GM13976 (cell line): Measurements from ENCODE around the gene RGR.

Experiments used
- DNase-seq: peaks from one replicate; pipeline ENCODE4 v3.0.0; 2012; ENCODE audit warnings: low spot score
- CTCF ChIP-seq: IDR thresholded peaks from 2 replicates; pipeline ENCODE4 v1.5.1; 2012; ENCODE audit warnings: borderline replicate concordance, mild to moderate bottlenecking; ENCODE audit not compliant: insufficient read depth; ENCODE audit errors: extremely low read depth, missing control alignments, control extremely low read depth
- in situ Hi-C: fragments of 300-500 bp; cut with MboI; formaldehyde crosslinking; loops from one replicate; pipeline ENCODE4 v1.12.0; 2022; ENCODE audit warnings: low sequenced_read_pairs, mixed read lengths, inconsistent platforms; ENCODE audit not compliant: unreplicated experiment

Gene RGR

GRCh38 chr10:84244651-84245270 lies at the start of gene RGR:
TSS of gene RGR (plus strand) at chr10:84245053. CDS start at chr10:84245091, 38 bp downstream.
- in situ Hi-C loops = no loop called here
- no peak for DNase-seq
- no peak for TF ChIP-seq CTCF

GRCh38 chr10:84196083-84196482 lies 48.8 kb upstream of the RGR start:
- no peak for DNase-seq
- in situ Hi-C loops = no loop called here
- no peak for TF ChIP-seq CTCF

- DNase-seq = no peak
These were observed 47.9 kb upstream of the RGR start for GRCh38 chr10:84196941-84197340.

GRCh38 chr10:84197643-84198042 lies 47.2 kb upstream of the RGR start:
- in situ Hi-C loops = no loop called here
- DNase-seq = no peak
- TF ChIP-seq CTCF = no peak

More at GRCh38 chr10:84196941-84197340, 47.9 kb upstream of the RGR start:
- in situ Hi-C loops = no loop called here
- TF ChIP-seq CTCF = no peak

GRCh38 chr10:84198206-84198915 lies 46.5 kb upstream of the RGR start:
- in situ Hi-C loops = no loop called here
- no peak for TF ChIP-seq CTCF
- DNase-seq = no peak

GRCh38 chr10:84200537-84201243 lies 44.2 kb upstream of the RGR start:
- in situ Hi-C loops = loop anchor here (10.0 kb wide), 1 partner anchor 56 kb away; no protein-coding TSS in a partner anchor
- no peak for DNase-seq
- TF ChIP-seq CTCF = no peak
